NK-92 (cell line): ENCODE results near the gene MAP7.
"Not testable (repeated sequence)": the region's sequence is repeated elsewhere in the genome, so short reads cannot be mapped to it uniquely, and the experiment has no call there.

Experiments
- DNase-seq: peaks from one replicate; lab custom pipeline; 2025; ENCODE audit not compliant: unreplicated experiment; lab: John Stamatoyannopoulos, UW

MAP7 gene

GRCh38 chr6:136550330-136551071 is at the start of gene MAP7:
Gene MAP7 (minus strand): TSS chr6:136550422. CDS start chr6:136550408, 14 bp downstream.
- DNase-seq, result no peak

- DNase-seq, result no peak
These were observed 49.2 kb upstream of the MAP7 start for GRCh38 chr6:136599329-136600011.

- no peak for DNase-seq
These were observed 47.8 kb upstream of the MAP7 start for GRCh38 chr6:136598048-136598447.

GRCh38 chr6:136594671-136595070 is 44.4 kb upstream of the MAP7 start:
- no peak for DNase-seq

- no peak for DNase-seq
These were observed 43.7 kb upstream of the MAP7 start for GRCh38 chr6:136593748-136594490.

GRCh38 chr6:136592930-136593673 is 42.9 kb upstream of the MAP7 start:
- DNase-seq, result no peak

GRCh38 chr6:136591617-136592016 is 41.4 kb upstream of the MAP7 start:
- DNase-seq, result no peak

GRCh38 chr6:136590846-136591245 is 40.6 kb upstream of the MAP7 start:
- DNase-seq, result not testable (repeated sequence)

- no peak for DNase-seq
These were observed 37.3 kb upstream of the MAP7 start for GRCh38 chr6:136587527-136587926.

- DNase-seq, result no peak
These were observed 36.1 kb upstream of the MAP7 start for GRCh38 chr6:136586295-136586694.

GRCh38 chr6:136585523-136585922 is 35.3 kb upstream of the MAP7 start:
- DNase-seq, result not testable (repeated sequence)

- DNase-seq, result not testable (repeated sequence)
These were observed 34.1 kb upstream of the MAP7 start for GRCh38 chr6:136584290-136584689.

- DNase-seq, result no peak
These were observed 32.7 kb upstream of the MAP7 start for GRCh38 chr6:136582711-136583471.

GRCh38 chr6:136579800-136580199 is 29.6 kb upstream of the MAP7 start:
- no peak for DNase-seq

- DNase-seq, result no peak
These were observed 26.6 kb upstream of the MAP7 start for GRCh38 chr6:136576821-136577220.

GRCh38 chr6:136571496-136571895 is 21.3 kb upstream of the MAP7 start:
- DNase-seq, result no peak

GRCh38 chr6:136571065-136571464 is 20.8 kb upstream of the MAP7 start:
- no peak for DNase-seq

GRCh38 chr6:136568129-136568528 is 17.9 kb upstream of the MAP7 start:
- no peak for DNase-seq

GRCh38 chr6:136567688-136568087 is 17.5 kb upstream of the MAP7 start:
- DNase-seq, result no peak

GRCh38 chr6:136566851-136567250 is 16.6 kb upstream of the MAP7 start:
- no peak for DNase-seq
